ENCODE data around the gene C9orf57.
"Not testable (repeated sequence)": the region's sequence is repeated elsewhere in the genome, so short reads cannot be mapped to it uniquely, and the experiment has no call there.

The C9orf57 gene, protein sequence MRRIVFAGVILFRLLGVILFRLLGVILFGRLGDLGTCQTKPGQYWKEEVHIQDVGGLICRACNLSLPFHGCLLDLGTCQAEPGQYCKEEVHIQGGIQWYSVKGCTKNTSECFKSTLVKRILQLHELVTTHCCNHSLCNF
- 0 reads per million in 2 experiments for total RNA-seq

DNA sequence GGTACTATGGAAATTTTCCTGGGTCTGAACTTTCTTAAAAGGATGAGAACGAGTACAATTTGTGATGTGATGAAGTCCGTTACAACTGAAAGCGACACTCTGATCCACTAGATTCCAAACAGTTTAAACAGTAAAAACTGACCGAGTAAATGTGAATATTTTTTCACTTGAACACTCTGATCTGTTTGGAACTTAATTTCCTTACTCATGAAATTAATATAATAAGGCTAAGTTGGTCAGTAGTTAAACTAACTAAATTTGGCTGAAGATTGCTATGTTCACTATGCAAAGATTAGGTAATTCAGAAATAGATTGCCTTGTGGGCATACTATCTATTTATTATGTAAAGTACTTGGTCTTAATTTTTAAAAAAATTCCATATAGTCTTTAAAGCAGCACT, at the start of gene C9orf57:
Gene C9orf57, minus strand, starts transcription at position 101 of the 400 bp plus-strand sequence. CDS start 1,282 bp downstream, outside the sequence.
- no peak for DNase-seq (ENCODE audit: low read depth)

DNA sequence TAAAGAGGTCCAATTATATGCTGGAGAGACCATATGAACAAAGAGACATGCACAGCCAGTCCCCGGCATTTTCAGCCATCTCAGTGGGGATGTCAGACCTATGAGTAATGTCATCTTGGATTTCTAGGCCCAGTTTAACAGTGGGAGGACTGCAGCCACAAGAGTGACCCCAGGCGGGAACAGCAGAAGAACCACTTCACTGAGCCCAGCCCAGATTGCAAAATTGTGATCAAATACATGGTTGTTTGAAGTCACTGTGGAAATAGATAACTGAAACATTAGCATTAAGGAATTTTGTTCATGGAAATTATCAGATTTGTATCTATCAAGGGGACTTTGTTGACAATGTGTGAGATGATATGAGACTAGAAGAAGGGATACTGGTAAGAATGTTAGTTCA, 42.1 kb upstream of the C9orf57 start:
- no peak for DNase-seq (ENCODE audit: low read depth)

DNA sequence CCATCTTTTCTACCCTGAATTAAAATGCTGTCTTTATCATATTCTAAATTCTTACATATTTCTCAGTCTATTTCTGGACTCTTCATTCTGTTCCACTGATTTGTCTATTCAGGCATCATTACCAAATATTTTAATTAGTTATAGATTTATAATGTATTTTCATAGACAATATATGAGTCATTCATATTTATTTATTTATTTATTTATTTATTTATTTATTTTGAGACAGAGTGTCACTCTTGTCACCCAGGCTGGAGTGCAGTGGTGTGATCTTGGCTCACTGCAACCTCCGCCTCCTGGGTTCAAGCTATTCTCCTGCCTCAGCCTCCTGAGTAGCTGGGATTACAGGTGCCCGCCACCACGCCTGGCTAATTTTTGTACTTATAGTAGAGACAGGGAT, 35.1 kb upstream of the C9orf57 start:
- DNase-seq (ENCODE audit: low read depth), result not testable (repeated sequence)

DNA sequence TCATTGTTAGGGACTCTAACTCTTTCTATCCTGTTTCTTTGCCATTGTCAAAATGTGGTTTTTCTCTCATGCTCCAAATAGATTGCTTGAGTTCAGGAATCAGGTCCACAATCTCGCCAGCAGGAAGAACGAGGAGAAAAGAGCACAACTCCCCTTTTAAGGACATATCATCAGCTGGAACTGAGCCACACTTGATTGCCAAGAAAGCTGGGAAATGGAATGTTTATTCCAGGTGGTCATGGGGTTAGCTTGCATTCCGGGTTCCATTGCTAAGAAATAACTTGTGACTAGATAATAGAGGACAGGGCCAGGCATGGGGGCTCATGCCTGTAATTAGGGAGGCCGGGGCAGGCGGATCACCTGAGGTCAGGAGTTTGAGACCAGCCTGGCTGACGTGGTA, 32.4 kb upstream of the C9orf57 start:
- no peak for DNase-seq (ENCODE audit: low read depth)

DNA sequence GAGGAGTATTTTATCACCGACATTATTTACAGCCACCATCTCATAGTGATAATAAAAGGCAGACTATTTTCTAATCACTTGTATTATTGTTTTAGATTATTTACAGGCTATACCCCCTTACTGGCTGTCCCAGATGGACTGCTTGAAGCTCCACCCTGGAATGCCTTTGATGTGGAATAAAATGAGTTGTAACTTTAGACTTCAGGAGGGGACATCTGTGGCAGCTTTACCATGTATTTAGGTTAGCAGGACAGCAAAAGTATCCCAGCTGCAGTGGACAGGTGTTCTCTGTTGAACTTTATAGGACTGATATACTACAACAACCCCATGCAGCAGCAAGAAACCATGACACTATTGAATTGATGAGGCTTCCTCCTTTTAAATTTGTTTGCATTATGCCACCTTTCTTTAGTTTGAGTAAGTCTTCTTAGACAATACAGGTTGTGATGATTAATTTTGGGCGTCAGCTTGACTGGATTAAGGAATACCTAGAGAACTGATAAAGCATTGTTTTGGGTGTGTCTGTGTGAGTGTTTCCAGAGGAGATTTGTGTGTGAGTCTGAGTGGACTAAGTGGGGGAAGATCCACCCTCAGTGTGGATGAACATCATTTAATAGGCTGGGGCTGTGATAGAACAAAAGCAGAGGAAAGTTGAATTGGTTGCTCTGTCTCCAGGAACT, 29.2 kb upstream of the C9orf57 start:
- no peak for DNase-seq (ENCODE audit: low read depth)

DNA sequence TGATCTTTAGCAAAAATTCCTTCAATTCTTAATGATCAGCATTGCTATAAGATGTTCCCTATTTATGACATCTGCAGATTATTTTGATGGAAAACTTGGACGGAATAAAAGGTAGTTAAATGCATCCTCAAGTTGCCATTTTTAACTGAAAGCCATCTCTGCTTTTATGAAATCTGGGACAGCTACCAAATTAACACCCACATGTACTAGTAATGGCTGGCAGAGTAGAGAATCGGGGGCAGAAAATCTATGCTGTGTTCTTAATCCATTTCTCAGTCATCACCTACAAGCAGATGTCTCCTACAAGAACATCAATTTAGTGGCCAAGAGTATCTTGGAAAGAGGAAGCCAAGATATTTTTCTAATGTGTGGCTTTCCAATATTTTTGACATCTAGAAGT, 22.1 kb upstream of the C9orf57 start:
- no peak for DNase-seq (ENCODE audit: low read depth)

DNA sequence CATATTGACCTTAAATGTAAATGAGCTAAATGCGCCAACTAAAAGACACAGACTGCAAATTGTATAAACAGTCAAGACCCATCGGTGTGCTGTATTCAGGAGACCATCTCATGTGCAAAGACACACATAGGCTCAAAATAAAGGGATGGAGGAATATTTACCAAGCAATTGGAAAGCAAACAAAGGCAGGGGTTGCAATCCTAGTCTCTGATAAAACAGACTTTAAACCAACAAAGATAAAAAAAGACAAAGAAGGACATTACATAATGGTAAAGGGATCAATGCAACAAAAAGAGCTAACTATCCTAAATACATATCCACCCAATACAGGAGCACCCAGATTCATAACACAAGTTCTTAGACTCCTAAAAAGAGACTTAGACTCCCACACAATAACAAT, 14.3 kb upstream of the C9orf57 start:
- DNase-seq (ENCODE audit: low read depth), result not testable (repeated sequence)

DNA sequence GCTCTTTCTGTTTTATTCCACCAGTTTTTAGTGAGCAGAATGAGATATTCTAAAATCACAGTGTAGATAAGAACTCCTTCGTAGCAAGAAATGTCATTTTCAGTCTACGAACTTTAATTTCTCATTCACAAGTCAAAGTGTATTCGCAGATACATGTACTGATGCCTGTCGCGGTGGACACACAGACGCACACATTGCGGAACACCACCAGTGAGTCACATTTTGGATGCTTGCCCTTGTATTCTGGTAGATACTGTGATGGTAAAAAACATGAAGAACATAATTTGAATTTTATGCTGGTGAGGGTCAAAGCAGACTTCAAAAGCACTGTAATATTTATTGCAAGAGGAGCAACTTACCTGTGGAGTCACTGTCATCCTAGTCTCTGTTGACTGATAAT, 4.7 kb upstream of the C9orf57 start:
- no peak for DNase-seq (ENCODE audit: low read depth)

DNA sequence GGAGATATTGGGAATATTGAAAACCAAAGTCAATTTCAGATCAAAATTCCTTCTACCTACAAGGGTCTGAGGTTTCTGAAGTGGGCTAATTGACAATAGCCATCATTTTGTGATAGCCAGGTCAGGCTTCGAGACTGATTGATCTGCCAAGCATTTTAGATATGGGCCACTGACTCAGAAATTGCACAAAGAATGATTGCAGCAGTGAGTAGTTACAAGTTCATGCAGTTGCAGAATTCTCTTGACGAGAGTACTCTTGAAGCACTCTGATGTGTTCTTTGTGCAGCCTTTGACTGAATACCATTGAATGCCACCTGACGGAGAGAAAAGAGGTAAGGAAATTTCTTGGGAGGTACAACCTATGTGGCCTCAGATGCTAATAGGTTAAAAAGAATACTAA, 8.3 kb downstream of the C9orf57 start:
- no peak for DNase-seq (ENCODE audit: low read depth)

DNA sequence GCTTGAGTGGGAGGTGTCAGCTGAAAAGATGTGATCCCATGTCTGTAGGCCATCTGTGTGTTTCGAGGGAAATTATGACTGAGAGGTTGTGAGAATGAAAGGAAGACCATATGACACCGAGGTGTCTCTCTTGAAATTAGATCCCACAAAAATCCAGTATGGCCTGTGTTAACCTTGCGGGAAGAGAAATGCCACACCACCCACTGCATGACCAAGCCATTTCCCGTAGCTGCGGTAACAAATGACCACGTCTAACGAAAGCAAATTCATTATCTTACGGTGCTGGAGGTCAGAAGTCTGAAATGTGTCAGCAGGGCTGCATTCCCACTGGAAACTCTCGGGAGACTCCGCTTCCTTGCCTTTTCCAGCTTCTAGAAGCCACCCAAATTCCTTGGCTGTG, 11.6 kb downstream of the C9orf57 start:
- DNase-seq (ENCODE audit: low read depth), result no peak

DNA sequence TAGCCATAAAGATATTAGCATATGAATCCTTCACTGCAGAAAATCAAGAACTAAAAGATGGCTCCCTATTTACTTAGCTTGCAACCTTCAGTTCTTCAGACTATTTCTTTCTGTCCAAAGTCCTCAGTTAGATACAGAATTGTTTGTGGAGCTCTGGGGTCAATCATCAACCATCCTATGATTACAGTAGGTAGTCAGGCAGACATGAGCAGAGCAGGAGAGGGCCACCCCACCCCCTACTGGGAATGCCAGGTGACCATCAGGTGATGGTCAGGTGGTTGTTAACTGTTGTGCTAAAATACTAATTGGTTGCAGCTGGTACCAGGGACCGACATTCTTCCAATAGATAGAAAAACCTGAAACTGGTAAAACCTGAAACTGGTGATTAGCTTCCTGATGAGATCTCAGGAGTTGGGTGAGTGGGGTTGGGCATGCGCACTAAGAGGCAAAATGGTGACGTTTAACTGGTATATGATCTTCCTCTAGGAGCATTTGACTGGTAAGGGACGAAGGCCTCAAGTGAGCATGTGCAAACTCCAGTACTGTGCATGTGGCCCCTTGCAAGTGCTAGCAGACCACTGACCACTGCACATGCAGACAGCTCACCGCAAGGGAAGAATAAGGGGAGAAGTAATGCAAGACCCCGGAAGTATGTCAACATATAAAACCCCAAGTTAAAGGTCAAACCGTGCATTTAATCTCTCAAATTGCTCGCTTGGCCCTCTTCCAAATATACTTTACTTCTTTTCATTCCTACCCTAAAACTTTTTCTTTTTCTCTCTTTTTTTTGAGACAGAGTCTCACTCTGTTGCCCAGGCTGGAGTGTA, 13.6 kb downstream of the C9orf57 start:
- no peak for DNase-seq (ENCODE audit: low read depth)

DNA sequence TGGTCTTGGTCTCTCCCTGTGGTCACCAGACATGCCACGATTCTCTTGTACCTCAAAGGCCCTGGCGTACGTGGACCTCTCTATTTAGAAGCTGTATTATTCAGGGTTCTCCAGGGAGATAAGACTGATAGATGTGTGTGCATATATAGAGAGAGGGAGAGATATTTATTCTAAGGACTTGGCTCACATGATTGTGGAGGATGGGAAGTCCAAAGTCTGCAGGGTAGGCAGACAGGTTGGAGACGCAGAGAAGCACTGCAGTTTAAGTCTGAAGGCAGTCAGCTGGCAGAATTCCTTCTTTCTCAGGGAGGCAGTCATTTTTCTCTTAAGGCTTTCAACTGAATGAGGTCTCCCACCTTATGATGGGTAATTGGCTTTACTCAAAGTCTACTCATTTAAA, 16.3 kb downstream of the C9orf57 start:
- no peak for DNase-seq (ENCODE audit: low read depth)

DNA sequence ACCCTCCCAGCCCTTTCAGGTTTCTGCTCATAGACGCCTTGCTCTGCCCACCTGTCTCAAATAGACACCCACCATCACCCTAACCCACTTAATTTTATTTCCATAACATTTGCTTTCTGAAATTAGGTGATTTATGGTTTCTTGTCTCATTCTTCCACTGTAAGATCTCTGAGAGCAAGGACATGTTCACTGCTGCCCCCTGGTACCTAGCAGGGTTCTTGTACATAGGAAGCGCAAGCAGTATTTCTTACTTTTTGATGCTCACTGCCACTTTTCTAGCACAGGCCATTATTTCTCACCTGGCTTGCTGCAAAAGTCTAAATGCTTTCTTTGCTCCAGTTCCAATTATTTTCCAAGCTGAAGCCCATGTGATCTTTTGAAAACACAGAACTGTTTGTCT, 16.8 kb downstream of the C9orf57 start:
- no peak for DNase-seq (ENCODE audit: low read depth)

DNA sequence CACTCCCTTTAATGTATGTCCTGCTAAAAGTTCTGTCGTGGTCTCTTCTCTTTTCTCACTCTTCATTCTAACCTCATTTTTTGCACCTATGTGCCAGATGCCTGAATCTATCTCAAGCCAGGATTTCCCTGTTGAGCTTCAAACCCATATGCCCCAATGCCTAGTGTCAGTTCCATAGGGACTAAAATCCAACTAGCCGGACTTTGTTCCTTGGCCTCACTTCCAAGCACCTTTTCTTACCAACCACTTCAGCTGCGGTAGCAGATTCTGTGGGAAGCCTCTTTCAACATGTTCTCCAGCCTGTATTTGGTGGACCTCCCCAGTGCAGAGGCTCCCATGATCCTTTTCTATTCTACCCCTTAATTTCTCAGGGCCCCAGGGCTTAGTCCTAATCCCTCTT, 17.5 kb downstream of the C9orf57 start:
- no peak for DNase-seq (ENCODE audit: low read depth)

DNA sequence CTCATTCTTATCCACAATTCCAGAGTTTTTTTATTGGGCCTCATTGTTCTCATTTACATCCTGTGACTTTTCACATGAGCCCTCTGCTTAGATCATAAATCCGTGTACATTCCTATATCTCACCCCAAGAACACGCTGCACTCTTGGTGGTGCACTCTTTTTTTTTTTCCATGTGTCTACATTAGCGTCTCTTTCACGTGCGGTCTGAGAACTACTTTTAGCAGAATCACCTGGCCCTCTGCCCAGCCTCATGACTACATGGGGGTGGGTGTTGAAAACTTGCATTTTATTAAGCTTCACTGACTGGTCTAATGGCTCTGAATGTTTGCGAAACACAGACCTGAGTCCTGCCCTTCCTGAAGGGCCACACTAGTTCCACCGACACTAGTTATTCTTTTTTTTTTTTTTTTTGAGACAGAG, 18.6 kb downstream of the C9orf57 start:
- no peak for DNase-seq (ENCODE audit: low read depth)

DNA sequence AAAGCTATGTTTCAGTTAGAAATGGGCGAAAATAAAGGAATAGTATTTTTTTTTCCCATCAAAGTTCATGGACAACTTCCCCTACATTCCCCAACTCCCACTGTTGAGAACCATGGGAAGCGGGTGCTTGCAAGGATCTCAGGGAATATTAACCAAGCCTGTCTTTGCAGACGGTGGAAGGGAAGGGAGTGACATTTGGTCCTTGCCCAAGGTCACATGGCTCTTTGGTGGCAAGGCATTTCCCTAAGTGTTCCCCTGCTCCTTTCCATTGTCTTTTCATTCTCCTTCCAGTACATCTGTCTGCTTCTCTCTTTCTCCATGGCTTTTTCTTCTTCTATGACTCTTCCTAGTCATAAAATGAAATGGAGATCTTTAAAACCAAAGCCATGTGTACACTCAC, 19.0 kb downstream of the C9orf57 start:
- no peak for DNase-seq (ENCODE audit: low read depth)

DNA sequence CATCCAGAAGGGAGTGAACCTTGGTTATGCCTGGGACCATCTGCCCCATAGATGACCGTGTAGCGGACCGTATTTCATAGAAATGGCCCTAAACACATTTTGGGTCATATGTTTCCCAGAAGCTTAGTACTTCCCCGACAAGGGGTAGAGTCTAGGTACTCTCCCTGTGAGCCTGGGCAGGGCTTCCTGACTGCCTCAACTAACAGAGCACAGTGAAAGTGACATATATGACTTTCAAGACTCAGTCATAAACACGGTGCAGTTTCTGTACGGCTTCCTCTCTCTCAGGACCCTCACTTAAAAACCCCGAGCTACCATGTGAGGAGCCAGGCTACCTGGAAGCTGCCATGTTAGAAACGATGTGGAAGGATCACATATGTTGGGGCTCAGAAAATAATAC, 20.9 kb downstream of the C9orf57 start:
- no peak for DNase-seq (ENCODE audit: low read depth)

DNA sequence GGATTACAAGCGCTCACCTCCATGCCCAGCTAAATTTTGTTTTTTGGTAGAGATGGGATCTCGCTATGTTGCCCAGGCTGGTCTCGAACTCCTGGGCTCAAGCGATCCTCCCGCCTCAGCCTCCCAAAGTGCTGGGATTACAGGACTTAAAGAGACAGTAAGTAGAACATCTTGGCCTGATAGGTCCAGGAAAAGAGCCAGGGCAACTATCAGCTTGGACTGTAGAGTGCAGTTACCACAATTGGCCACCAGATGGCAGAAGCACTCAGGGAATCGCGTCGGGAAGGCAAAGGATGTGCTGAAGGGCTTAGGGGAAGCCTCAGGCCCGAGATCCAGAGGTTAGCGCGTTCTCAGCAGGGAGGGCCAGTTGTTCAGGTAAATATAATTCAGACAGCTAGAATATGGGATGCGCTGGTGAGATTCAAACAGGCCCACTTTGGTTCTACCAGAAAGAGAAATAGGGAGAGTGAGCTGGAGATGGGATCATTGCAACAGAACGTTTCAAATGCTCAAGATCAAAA, 21.5 kb downstream of the C9orf57 start:
- DNase-seq (ENCODE audit: low read depth), result peak; percentile 38

DNA sequence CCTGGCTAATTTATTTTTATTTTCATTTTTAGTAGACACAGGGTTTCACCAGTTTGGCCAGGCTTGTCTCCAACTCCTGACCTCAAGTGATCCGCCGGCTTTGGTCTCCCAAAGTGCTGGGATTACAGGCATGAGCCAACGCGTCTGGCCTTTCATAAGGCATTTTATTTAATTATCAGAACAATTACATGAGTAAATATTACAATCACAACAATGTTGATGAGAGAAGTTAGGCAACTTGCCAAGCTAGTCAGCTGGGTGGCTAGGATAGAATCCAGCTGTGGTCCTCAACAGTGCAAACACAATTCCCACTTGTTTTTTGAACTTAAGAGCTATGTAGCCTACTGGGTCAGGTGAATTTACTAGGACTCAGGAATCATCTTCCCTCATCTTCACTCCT, 22.0 kb downstream of the C9orf57 start:
- DNase-seq (ENCODE audit: low read depth), result no peak

DNA sequence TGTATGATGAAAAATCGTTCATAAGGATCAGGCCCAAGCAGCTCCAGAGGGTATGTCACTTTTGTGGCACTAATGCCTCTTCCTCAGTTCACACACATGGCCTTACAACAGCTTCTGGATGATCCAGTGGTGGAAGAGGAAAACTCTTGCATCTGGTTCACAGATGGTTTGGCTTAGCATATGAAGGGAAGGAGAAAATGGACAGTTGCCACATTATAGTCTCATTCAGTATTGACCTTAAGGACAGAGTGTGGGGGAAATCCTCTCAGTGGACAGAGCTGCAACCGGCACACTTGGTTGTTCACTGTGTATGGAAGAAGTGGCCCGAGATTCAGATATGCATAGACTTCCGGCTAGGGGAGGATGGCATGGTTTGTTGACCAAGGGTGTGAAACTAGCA, 22.8 kb downstream of the C9orf57 start:
- no peak for DNase-seq (ENCODE audit: low read depth)

DNA sequence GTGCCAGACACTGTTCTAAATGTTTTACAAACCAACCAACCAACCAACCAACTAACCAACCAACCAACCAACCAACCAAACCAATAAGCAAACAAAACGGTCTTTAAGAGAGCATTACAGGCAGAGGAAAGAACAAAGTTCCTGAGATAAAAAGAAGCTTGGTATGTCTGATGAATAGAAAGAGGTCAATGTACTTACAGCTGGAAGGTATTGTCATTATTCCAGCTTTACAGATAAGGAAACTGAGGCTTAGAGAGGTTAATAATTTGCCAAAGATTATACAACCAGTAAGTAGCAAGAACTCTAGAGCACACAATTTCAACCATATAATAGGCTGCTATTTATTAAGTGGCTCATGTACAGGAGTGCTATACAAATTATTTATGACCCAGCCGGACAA, 29.6 kb downstream of the C9orf57 start:
- no peak for DNase-seq (ENCODE audit: low read depth)

DNA sequence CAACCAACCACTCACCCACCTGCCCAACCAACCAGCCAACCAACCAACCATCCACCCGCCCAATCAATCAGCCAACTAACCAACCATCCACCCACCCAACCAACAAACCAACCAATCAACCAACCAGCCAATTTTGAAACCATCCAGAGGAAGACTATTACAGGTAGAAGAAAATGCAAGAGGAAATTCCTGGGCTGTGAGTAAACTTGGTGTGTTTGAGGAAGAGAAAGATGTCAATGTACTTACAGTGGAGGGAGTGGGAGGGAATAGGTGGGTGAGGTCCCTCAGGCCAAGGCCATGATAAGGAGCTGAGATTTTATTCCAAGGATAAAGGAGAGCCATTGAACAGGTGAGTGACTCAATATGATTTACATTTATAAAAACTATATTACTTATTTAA, 30.4 kb downstream of the C9orf57 start:
- DNase-seq (ENCODE audit: low read depth), result no peak

DNA sequence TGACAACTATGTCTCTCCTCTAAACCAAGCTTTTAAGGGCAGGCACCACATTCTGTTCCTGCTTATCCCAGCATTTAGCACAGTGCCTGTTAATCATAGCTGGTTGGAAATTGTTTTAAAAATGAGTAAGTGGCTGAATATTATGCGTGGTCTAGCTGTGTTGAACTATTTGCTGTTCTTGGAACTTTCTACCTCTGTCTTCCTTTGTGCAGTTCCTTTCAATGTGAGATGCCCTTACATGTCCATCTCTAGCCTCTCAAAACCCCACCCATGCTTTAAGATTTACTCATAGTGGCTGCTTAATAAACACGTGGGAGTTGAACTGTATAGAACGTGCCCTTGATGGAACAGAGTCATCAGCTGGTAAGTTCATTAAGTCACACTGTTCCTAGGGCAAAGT, 34.5 kb downstream of the C9orf57 start:
- no peak for DNase-seq (ENCODE audit: low read depth)

All from T follicular helper cell (primary cell).